Peyer's patch (tissue), 4 donors: ENCODE data around the gene TSSK6. TPM values are rescaled to one million over a fixed set of nuclear protein-coding genes. Genes with fewer than 3 reads are reported as not detected.
A peak's percentile ranks its signal among the peaks of the same experiment; 100 is the strongest.

Source experiments
- DNase-seq, 3 donors: peaks; one replicate each; pipeline ENCODE4 v3.0.0-alpha.2; 2017 to 2019
- H3K27ac ChIP-seq, 4 donors: fragments of 200-600 bp; sonication (generic); one replicate each; pipeline ENCODE4 v1.5.1; 2016 to 2019
- H3K27me3 ChIP-seq, 2 donors: fragments of 200-600 bp; sonication (generic); one replicate each; pipeline ENCODE4 v1.5.1; 2019
- H3K36me3 ChIP-seq, 3 donors: fragments of 200-600 bp; sonication (generic); one replicate each; pipeline ENCODE4 v1.5.1; 2016 to 2019
- H3K4me1 ChIP-seq, 4 donors: fragments of 200-600 bp; sonication (generic); one replicate each; pipeline ENCODE4 v1.5.1; 2016 to 2019
- H3K4me3 ChIP-seq, 4 donors: fragments of 200-600 bp; sonication (generic); 1 replicate in 3 of 4; 2 replicates in 1 of 4; pipeline ENCODE4 v1.5.1; 2016 to 2019; ENCODE audit warnings: mild to moderate bottlenecking in 1 of 4
- H3K9me3 ChIP-seq, 4 donors: fragments of 200-600 bp; sonication (generic); one replicate each; pipeline ENCODE4 v1.5.1; 2016 to 2019; ENCODE audit warnings: mild to moderate bottlenecking in 1 of 4
- CTCF ChIP-seq, 6 experiments: fragments of 450-650 bp in 4 of 6; fragments of 200-600 bp in 2 of 6; sonication (generic) in 1 of 6; IDR thresholded peaks; one replicate each; pipeline ENCODE4 v1.5.1; 2017 to 2019; ENCODE audit warnings: antibody characterized with exemption in 6 of 6, mild to moderate bottlenecking in 3 of 6, moderate library complexity in 1 of 6
- POLR2A ChIP-seq, 2 donors: fragments of 450-650 bp; IDR thresholded peaks; one replicate each; pipeline ENCODE4 v1.5.1; 2017; ENCODE audit warnings: antibody characterized with exemption in 2 of 2, mild to moderate bottlenecking in 2 of 2, moderate library complexity in 2 of 2
- total RNA-seq, 4 donors: library from RNA; depleted of rRNA; stranded (reverse); fragments of >200 nt; gene quantifications; one replicate each; pipeline ENCODE4 v1.1.0, GENCODE V29; 2016

TSSK6 gene
- total RNA-seq, 4 donors from 2014 or later: 3.0 to 14.0 (median 10.0) TPM

GRCh38 chr19:19493841-19494546 lies 21.4 kb downstream of the TSSK6 start:
- TF ChIP-seq CTCF (IDR thresholded peaks at IDR 0.05) (no peak), POLR2A (IDR thresholded peaks at IDR 0.05) (no peak)
- H3K27ac ChIP-seq: no peak overlapping the region
- peaks cover 0 to 70% (median 0%) of the 10 kb centered on the region in 3 donors for H3K36me3 ChIP-seq
- no peak overlapping the region for H3K4me3 ChIP-seq
- no peaks in the 10 kb centered on the region for H3K9me3 ChIP-seq
- no peaks in the 10 kb centered on the region for H3K27me3 ChIP-seq
- H3K4me1 ChIP-seq: peaks cover 10 to 18% (median 11%) of the 10 kb centered on the region in 4 donors
- no peak for DNase-seq

GRCh38 chr19:19492026-19492610 lies 23.2 kb downstream of the TSSK6 start:
- TF ChIP-seq CTCF (IDR thresholded peaks at IDR 0.05) (no peak), POLR2A (IDR thresholded peaks at IDR 0.05) (no peak)
- Histone ChIP-seq H3K4me1 (peaks cover 16 to 37% (median 22%) of the 10 kb centered on the region in 4 donors), H3K9me3 (no peaks in the 10 kb centered on the region), H3K27ac (no peak overlapping the region), H3K4me3 (no peak overlapping the region), H3K36me3 (peaks cover 0 to 51% (median 0%) of the 10 kb centered on the region in 3 donors), H3K27me3 (no peaks in the 10 kb centered on the region)
- DNase-seq: no peak

GRCh38 chr19:19491321-19492025 lies 23.9 kb downstream of the TSSK6 start:
- Histone ChIP-seq H3K9me3 (no peaks in the 10 kb centered on the region), H3K36me3 (peaks cover 0 to 44% (median 0%) of the 10 kb centered on the region in 3 donors), H3K4me1 (peaks cover 16 to 43% (median 22%) of the 10 kb centered on the region in 4 donors), H3K27me3 (no peaks in the 10 kb centered on the region), H3K4me3 (no peak overlapping the region), H3K27ac (no peak overlapping the region)
- no peak for DNase-seq
- TF ChIP-seq POLR2A (IDR thresholded peaks at IDR 0.05): no peak
- TF ChIP-seq CTCF (IDR thresholded peaks at IDR 0.05): no peak

GRCh38 chr19:19490214-19490968 lies 25.0 kb downstream of the TSSK6 start:
- H3K4me3 ChIP-seq: no peak overlapping the region
- peaks cover 16 to 44% (median 23%) of the 10 kb centered on the region in 4 donors for H3K4me1 ChIP-seq
- H3K9me3 ChIP-seq: no peaks in the 10 kb centered on the region
- peak; percentile 75 to 92 (median 81) for DNase-seq
- H3K36me3 ChIP-seq: peaks cover 0 to 36% (median 0%) of the 10 kb centered on the region in 3 donors
- H3K27me3 ChIP-seq: no peaks in the 10 kb centered on the region
- TF ChIP-seq CTCF (IDR thresholded peaks at IDR 0.05) (peak; percentile 84 to 94 (median 90)), POLR2A (IDR thresholded peaks at IDR 0.05) (no peak)
- H3K27ac ChIP-seq: peak overlapping the region; percentile 70 to 88 (median 76)

- Histone ChIP-seq H3K4me1 (peaks cover 16 to 49% (median 24%) of the 10 kb centered on the region in 4 donors), H3K27ac (peak overlapping the region; percentile 70 to 88 (median 76)), H3K36me3 (peaks cover 0 to 35% (median 0%) of the 10 kb centered on the region in 3 donors), H3K27me3 (no peaks in the 10 kb centered on the region), H3K9me3 (no peaks in the 10 kb centered on the region), H3K4me3 (peak overlapping the region in 1 of 4 donors; percentile 6)
- no peak for DNase-seq
- TF ChIP-seq POLR2A (IDR thresholded peaks at IDR 0.05) (no peak), CTCF (IDR thresholded peaks at IDR 0.05) (no peak)
Measured at GRCh38 chr19:19489804-19490204, 25.5 kb downstream of the TSSK6 start.
